Upper lobe of left lung (tissue), 6 donors: ENCODE results near the gene CDC27. TPM values are rescaled to one million over a fixed set of nuclear protein-coding genes. Genes with fewer than 3 reads are reported as not detected.
A peak's percentile ranks its signal among the peaks of the same experiment; 100 is the strongest.

Experiments
- ATAC-seq, 2 donors: fragments of 200-7000 bp; cut with Tn5 transposase; one replicate each; pipeline ENCODE4 v1.9.1; 2022; ENCODE audit warnings: mild to moderate bottlenecking in 2 of 2, moderate library complexity in 2 of 2; ENCODE audit not compliant: low FRiP score in 2 of 2
- DNase-seq, 2 donors: peaks; one replicate each; pipeline ENCODE4 v3.0.0-alpha.2; 2019 to 2020
- H3K27ac ChIP-seq, 4 donors: fragments of 200-600 bp; sonication (generic); one replicate each; pipeline ENCODE4 v1.5.1; 2016 to 2019
- H3K27me3 ChIP-seq, 4 donors: fragments of 200-600 bp; sonication (generic); one replicate each; pipeline ENCODE4 v1.5.1; 2017 to 2019
- H3K36me3 ChIP-seq, 4 donors: fragments of 200-600 bp; sonication (generic); one replicate each; pipeline ENCODE4 v1.5.1; 2016 to 2019
- H3K4me1 ChIP-seq, 4 donors: fragments of 200-600 bp; sonication (generic); one replicate each; pipeline ENCODE4 v1.5.1; 2018 to 2019
- H3K4me3 ChIP-seq, 4 donors: fragments of 200-600 bp; sonication (generic); one replicate each; pipeline ENCODE4 v1.5.1; 2017 to 2019; ENCODE audit warnings: mild to moderate bottlenecking in 2 of 4, moderate library complexity in 1 of 4
- H3K9me3 ChIP-seq, 4 donors: fragments of 200-600 bp; sonication (generic); one replicate each; pipeline ENCODE4 v1.5.1; 2018 to 2019
- CTCF ChIP-seq, 6 experiments: fragments of 450-650 bp in 4 of 6; fragments of 200-600 bp in 2 of 6; sonication (generic) in 2 of 6; IDR thresholded peaks; one replicate each; pipeline ENCODE4 v1.5.1; 2016 to 2019; ENCODE audit warnings: antibody characterized with exemption in 6 of 6
- EP300 ChIP-seq, 4 donors: sonication (generic); formaldehyde crosslinking; IDR thresholded peaks; one replicate each; pipeline ENCODE4 v1.5.1; 2017; ENCODE audit warnings: antibody characterized with exemption in 4 of 4, control low read depth in 2 of 4
- POLR2A ChIP-seq, 4 donors: fragments of 450-650 bp; IDR thresholded peaks; one replicate each; pipeline ENCODE4 v1.5.1; 2016 to 2017; ENCODE audit warnings: antibody characterized with exemption in 4 of 4, mild to moderate bottlenecking in 2 of 4
- POLR2AphosphoS5 ChIP-seq, 2 donors: sonication (generic); formaldehyde crosslinking; IDR thresholded peaks; one replicate each; pipeline ENCODE4 v1.5.1; 2017; ENCODE audit warnings: antibody characterized with exemption in 2 of 2
- WGBS, 2 donors: methylation state at CpG; one replicate each; pipeline ENCODE4 v1.1.5; 2017 to 2018; 5-methylcytosine and 5-hydroxymethylcytosine counted together
- total RNA-seq, 6 donors: library from RNA; depleted of rRNA in 4 of 6; stranded (reverse); fragments of >200 nt in 4 of 6; gene quantifications; one replicate each; pipeline versions ENCODE4 v1.1.0 to v1.2.1, GENCODE V29; 2016 to 2021
- donor health status: DM: no; HTN: no; CAD: no; lungs with moderate emphysema.
- donor health status: DM: no; HTN: yes; CAD: no; lungs with severe emphysema.

The CDC27 gene
- total RNA-seq, 6 donors from 2014 or later = 40.3 to 74.8 (median 55.1) TPM

GRCh38 chr17:47212458-47212857 lies 23.4 kb upstream of the CDC27 start:
- TF ChIP-seq CTCF (IDR thresholded peaks at IDR 0.05) (no peak), EP300 (IDR thresholded peaks at IDR 0.05) (no peak), POLR2AphosphoS5 (IDR thresholded peaks at IDR 0.05) (no peak), POLR2A (IDR thresholded peaks at IDR 0.05) (no peak)
- no peak overlapping the region for H3K4me3 ChIP-seq
- no peaks in the 10 kb centered on the region for H3K36me3 ChIP-seq
- WGBS, 2 donors = 89 to 90% methylated on average over 2 of the region's 2 CpGs
- DNase-seq = no peak
- no peak overlapping the region for H3K27ac ChIP-seq
- no peaks in the 10 kb centered on the region for H3K27me3 ChIP-seq
- H3K4me1 ChIP-seq = peaks cover 0 to 6% (median 2%) of the 10 kb centered on the region in 4 donors
- H3K9me3 ChIP-seq = no peaks in the 10 kb centered on the region
- ATAC-seq = no peak

- no peaks in the 10 kb centered on the region for H3K36me3 ChIP-seq
- ATAC-seq = no peak
- no peaks in the 10 kb centered on the region for H3K9me3 ChIP-seq
- no peak for TF ChIP-seq EP300 (IDR thresholded peaks at IDR 0.05)
- no peak for TF ChIP-seq POLR2AphosphoS5 (IDR thresholded peaks at IDR 0.05)
- no peak for TF ChIP-seq POLR2A (IDR thresholded peaks at IDR 0.05)
- TF ChIP-seq CTCF (IDR thresholded peaks at IDR 0.05) = no peak
- 87 to 88% methylated on average over 2 of the region's 2 CpGs for WGBS, 2 donors
- H3K27ac ChIP-seq = no peak overlapping the region
- no peak for DNase-seq
- H3K27me3 ChIP-seq = no peaks in the 10 kb centered on the region
- H3K4me1 ChIP-seq = peaks cover 3 to 14% (median 5%) of the 10 kb centered on the region in 4 donors
- H3K4me3 ChIP-seq = no peak overlapping the region
Measured at GRCh38 chr17:47210779-47211178, 21.7 kb upstream of the CDC27 start.

GRCh38 chr17:47210105-47210504 lies 21.0 kb upstream of the CDC27 start:
- Histone ChIP-seq H3K4me3 (no peak overlapping the region), H3K27me3 (no peaks in the 10 kb centered on the region), H3K27ac (peak overlapping the region in 1 of 4 donors; percentile 35), H3K4me1 (peaks cover 10 to 20% (median 12%) of the 10 kb centered on the region in 4 donors), H3K9me3 (no peaks in the 10 kb centered on the region), H3K36me3 (no peaks in the 10 kb centered on the region)
- DNase-seq = no peak
- TF ChIP-seq CTCF (IDR thresholded peaks at IDR 0.05) (no peak), POLR2A (IDR thresholded peaks at IDR 0.05) (no peak), EP300 (IDR thresholded peaks at IDR 0.05) (no peak), POLR2AphosphoS5 (IDR thresholded peaks at IDR 0.05) (no peak)
- no peak for ATAC-seq
- 38 to 67% methylated on average over 3 of the region's 3 CpGs for WGBS, 2 donors

- no peak for DNase-seq
- H3K9me3 ChIP-seq = no peaks in the 10 kb centered on the region
- peaks cover 16 to 26% (median 18%) of the 10 kb centered on the region in 4 donors for H3K4me1 ChIP-seq
- H3K4me3 ChIP-seq = no peak overlapping the region
- H3K27ac ChIP-seq = peak overlapping the region in 1 of 4 donors; percentile 35
- no peak for ATAC-seq
- no peaks in the 10 kb centered on the region for H3K36me3 ChIP-seq
- TF ChIP-seq CTCF (IDR thresholded peaks at IDR 0.05) (no peak), POLR2AphosphoS5 (IDR thresholded peaks at IDR 0.05) (no peak), EP300 (IDR thresholded peaks at IDR 0.05) (no peak)
- WGBS, 2 donors = 96 to 100% methylated on average over 3 of the region's 3 CpGs
- no peaks in the 10 kb centered on the region for H3K27me3 ChIP-seq
Measured at GRCh38 chr17:47209499-47209898, 20.4 kb upstream of the CDC27 start.

GRCh38 chr17:47208744-47209488 lies 19.8 kb upstream of the CDC27 start, which contains the start of gene MYL4:
MYL4 (plus strand) TSS chr17:47209348; CDS start chr17:47209423, 75 bp downstream.
- Histone ChIP-seq H3K36me3 (no peaks in the 10 kb centered on the region), H3K9me3 (no peaks in the 10 kb centered on the region), H3K27me3 (no peaks in the 10 kb centered on the region), H3K27ac (peak within 1 kb of the TSS in 1 of 4 donors; percentile 35), H3K4me3 (no peak within 1 kb of the TSS), H3K4me1 (peaks cover 17 to 32% (median 21%) of the 10 kb centered on the region in 4 donors)
- WGBS, 2 donors = 77 to 80% methylated on average over 4 to 6 of the region's 6 CpGs
- TF ChIP-seq CTCF (IDR thresholded peaks at IDR 0.05) (no peak), POLR2A (IDR thresholded peaks at IDR 0.05) (no peak)
- ATAC-seq = no peak
- no peak for DNase-seq
